ENCODE results near the gene BRD4.

- TF ChIP-seq POLR2A (IDR thresholded peaks at IDR 0.05; ENCODE audit: low read depth, low read length), result no peak
- TF ChIP-seq EZH2 (IDR thresholded peaks at IDR 0.05; ENCODE audit: borderline replicate concordance, low read depth, low read length, severe bottlenecking), result no peak
- TF ChIP-seq CTCF (IDR thresholded peaks at IDR 0.05; ENCODE audit: extremely low read depth in 1 of 2, insufficient read depth in 1 of 2, low read depth in 1 of 2, low read length in 2 of 2), result no peak
Measured at GRCh38 chr19:15269806-15270205, 62.5 kb downstream of the BRD4 start.
